HepG2 (cell line): ENCODE results near the gene SIGMAR1.

Experiments
- CEBPB ChIP-seq: IDR thresholded peaks from 2 replicates; pipeline ENCODE4 v1.6.1; 2011; ENCODE audit warnings: low read depth, low read length, improper control_type of control experiment, borderline replicate concordance
- CHCHD3 ChIP-seq: sonication (generic); formaldehyde crosslinking; IDR thresholded peaks from 2 replicates; pipeline ENCODE4 v1.8.0; 2022; ENCODE audit warnings: mild to moderate bottlenecking, missing genetic modification reagents, moderate library complexity
- KDM3A ChIP-seq: IDR thresholded peaks from 2 replicates; pipeline ENCODE4 v1.6.1; 2018; ENCODE audit warnings: low read depth, missing compliant biosample characterization
- NPAS2 ChIP-seq: sonication (generic); formaldehyde crosslinking; IDR thresholded peaks from 2 replicates; pipeline ENCODE4 v1.8.0; 2022; ENCODE audit warnings: mild to moderate bottlenecking, missing genetic modification reagents, borderline replicate concordance
- POLR2A ChIP-seq, 2 experiments: IDR thresholded peaks; 2 replicates each; pipeline ENCODE4 v1.6.1; 2011; ENCODE audit warnings: low read depth in 2 of 2, low read length in 2 of 2, mild to moderate bottlenecking in 1 of 2, moderate library complexity in 1 of 2; ENCODE audit not compliant: insufficient read depth in 1 of 2
- SIN3A ChIP-seq: IDR thresholded peaks from 2 replicates; pipeline ENCODE4 v1.6.1; 2011; ENCODE audit warnings: low read depth, mild to moderate bottlenecking, control low read depth, low read length, borderline replicate concordance
- SRF ChIP-seq: IDR thresholded peaks from 2 replicates; pipeline ENCODE4 v1.6.1; 2011; ENCODE audit warnings: mild to moderate bottlenecking, low read depth, low read length, moderate library complexity
- ZNF75D ChIP-seq: sonication (generic); formaldehyde crosslinking; IDR thresholded peaks from 2 replicates; pipeline ENCODE4 v1.8.1; 2023; ENCODE audit warnings: missing genetic modification reagents, mild to moderate bottlenecking, borderline replicate concordance
- TF ChIP-seq, protein P1 (sequence below): sonication (generic); formaldehyde crosslinking; IDR thresholded peaks from 2 replicates; pipeline ENCODE4 v1.5.0; 2020; ENCODE audit warnings: mild to moderate bottlenecking, missing genetic modification reagents, moderate library complexity

DNA sequence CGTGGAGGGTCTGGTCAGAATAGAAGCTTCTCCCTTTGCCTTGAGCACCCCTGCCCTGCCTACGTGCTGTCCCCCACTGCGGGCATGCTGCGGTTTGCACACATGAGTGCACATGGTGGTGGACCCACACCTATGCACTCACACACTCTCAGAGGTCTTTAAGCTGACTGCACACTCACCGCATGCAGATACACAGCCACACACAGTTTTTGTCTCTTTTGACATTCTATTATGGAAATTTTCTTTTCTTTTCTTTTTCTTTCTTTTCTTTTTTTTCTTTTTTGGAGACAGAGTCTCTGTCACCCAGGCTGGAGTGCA is 8.1 kb downstream of the SIGMAR1 start:
- no peak for TF ChIP-seq POLR2A (IDR thresholded peaks at IDR 0.05; ENCODE audit: insufficient read depth in 1 of 2, low read depth in 2 of 2, low read length in 2 of 2)
- TF ChIP-seq KDM3A, result no peak
- no peak for TF ChIP-seq ZNF75D (CRISPR knock-in tag)
- TF ChIP-seq, protein P1, sequence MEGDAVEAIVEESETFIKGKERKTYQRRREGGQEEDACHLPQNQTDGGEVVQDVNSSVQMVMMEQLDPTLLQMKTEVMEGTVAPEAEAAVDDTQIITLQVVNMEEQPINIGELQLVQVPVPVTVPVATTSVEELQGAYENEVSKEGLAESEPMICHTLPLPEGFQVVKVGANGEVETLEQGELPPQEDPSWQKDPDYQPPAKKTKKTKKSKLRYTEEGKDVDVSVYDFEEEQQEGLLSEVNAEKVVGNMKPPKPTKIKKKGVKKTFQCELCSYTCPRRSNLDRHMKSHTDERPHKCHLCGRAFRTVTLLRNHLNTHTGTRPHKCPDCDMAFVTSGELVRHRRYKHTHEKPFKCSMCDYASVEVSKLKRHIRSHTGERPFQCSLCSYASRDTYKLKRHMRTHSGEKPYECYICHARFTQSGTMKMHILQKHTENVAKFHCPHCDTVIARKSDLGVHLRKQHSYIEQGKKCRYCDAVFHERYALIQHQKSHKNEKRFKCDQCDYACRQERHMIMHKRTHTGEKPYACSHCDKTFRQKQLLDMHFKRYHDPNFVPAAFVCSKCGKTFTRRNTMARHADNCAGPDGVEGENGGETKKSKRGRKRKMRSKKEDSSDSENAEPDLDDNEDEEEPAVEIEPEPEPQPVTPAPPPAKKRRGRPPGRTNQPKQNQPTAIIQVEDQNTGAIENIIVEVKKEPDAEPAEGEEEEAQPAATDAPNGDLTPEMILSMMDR, result no peak
- no peak for TF ChIP-seq NPAS2 (CRISPR knock-in tag)
- no peak for TF ChIP-seq CEBPB
- no peak for TF ChIP-seq SIN3A
- TF ChIP-seq CHCHD3 (CRISPR knock-in tag), result no peak
- no peak for TF ChIP-seq SRF
